GM18951 (cell line): Measurements from ENCODE around the gene NCOA1.

Experiments used
- POLR2A ChIP-seq: IDR thresholded peaks from 4 replicates; pipeline ENCODE4 v1.6.1; 2011; ENCODE audit warnings: mild to moderate bottlenecking; ENCODE audit not compliant: insufficient read length, insufficient read depth; ENCODE audit errors: extremely low read depth
- in situ Hi-C: fragments of 300-500 bp; cut with MboI; formaldehyde crosslinking; loops from one replicate; pipeline ENCODE4 v1.12.0; 2022; ENCODE audit warnings: low sequenced_read_pairs, mixed read lengths, inconsistent platforms; ENCODE audit not compliant: unreplicated experiment

NCOA1 gene

GRCh38 chr2:24485197-24485596 is 5.9 kb upstream of the NCOA1 start:
- in situ Hi-C loops: no loop called here
- TF ChIP-seq POLR2A: no peak

GRCh38 chr2:24486636-24487205 is 4.3 kb upstream of the NCOA1 start:
- in situ Hi-C loops: no loop called here
- TF ChIP-seq POLR2A: no peak

DNA sequence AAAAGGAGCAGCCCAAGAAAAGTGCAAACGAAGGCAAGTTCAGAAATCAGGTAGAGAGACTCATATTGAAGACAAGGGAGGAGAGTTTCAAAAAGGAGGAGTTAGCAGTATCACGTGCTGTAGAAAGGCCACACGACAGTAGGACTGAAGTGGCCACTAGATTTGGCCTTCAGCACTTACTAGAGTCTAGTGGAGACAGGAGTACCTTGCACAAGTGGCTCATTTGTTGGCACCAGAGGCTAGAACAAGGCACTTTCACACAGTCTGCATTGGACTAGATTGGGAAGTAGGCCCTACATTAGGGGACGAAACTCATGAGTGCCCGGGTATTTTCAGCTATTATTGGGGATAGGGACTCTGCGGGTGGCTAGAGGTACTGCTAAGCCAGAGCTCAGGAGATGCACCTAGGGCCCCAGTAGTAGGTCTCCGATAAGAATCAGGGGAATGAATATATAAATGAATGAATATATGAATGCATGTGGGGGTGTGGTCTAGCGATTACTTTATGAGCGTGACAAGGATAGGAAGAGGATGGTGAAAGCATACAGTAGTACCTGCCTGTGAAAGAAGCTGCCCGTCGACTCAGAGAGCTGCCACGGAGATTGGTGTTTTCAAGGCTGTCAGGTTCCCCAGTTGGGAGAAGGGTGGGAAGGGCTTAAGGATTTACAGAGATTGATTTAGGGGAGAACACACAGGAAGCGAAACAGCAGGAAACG is 1.4 kb upstream of the NCOA1 start:
- TF ChIP-seq POLR2A: no peak
- in situ Hi-C loops: no loop called here

DNA sequence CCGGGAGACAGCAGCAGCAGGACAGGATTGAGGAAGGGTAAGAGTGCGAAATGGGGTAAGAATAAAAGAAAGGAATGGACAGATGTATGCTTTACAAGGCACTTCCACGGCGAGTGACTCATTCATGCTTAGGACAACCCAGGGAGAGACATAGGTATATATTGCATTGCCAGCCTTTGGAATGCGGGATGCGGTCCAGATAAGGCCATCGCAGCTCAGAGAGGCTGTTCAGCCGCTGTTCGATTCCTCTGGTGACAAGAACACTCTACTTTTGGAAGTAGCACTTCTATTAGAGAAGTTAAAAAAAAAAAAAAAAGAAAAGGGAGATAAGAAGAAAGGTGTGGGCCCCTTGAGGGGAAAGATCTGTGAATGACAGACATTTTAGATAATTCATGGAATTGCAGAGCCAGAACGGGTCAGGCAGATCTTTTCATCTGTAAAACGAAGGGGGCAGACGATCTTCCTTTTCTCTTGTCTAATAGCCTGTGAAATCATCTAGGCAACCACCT is 819 bp upstream of the NCOA1 start:
- TF ChIP-seq POLR2A: no peak
- in situ Hi-C loops: no loop called here

GRCh38 chr2:24491542-24492420 is 727 bp downstream of the NCOA1 start:
- in situ Hi-C loops: no loop called here

DNA sequence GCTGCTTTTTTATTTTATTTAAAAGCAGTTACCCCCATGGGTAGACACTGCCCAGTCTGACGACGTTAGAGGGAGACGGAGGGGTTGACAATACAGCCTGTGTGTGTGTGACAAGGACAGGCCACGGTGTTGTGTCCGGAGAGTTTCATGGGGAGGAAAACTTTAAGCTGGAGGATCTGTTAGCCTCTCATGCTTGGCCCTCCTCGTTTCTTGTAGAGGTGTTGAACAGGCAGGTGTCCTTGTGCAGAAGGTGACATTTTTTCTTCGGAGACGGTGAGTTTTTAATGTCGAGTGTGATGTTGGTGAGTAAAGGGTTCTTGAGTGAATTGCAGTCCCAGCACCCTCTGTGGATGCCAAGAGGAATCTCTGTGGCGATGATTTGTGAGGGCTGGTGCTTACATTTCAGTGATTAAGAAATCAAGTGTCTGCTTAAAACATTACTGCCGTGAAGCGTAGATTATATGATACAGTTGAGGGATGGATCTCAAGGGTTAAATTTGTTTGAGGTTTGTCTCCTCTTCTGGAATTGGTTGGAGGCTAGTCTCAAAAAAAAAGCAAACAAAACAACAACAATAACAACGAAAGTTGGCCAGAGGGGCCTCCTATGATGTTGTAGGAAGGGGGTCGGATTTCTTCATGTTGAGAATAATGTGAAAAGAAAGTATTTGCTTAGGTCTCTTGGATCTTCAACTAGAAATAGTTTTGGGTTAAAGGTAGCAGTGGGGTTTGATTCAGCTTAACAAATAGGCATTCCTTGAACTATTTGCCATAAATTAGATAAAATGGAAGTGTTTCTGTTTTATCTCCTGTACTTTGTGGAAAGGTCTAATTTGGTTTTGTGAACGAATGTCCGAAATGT is 1.6 kb downstream of the NCOA1 start:
- TF ChIP-seq POLR2A: no peak
- in situ Hi-C loops: no loop called here

More at GRCh38 chr2:24491542-24492420, 727 bp downstream of the NCOA1 start:
- TF ChIP-seq POLR2A: no peak

DNA sequence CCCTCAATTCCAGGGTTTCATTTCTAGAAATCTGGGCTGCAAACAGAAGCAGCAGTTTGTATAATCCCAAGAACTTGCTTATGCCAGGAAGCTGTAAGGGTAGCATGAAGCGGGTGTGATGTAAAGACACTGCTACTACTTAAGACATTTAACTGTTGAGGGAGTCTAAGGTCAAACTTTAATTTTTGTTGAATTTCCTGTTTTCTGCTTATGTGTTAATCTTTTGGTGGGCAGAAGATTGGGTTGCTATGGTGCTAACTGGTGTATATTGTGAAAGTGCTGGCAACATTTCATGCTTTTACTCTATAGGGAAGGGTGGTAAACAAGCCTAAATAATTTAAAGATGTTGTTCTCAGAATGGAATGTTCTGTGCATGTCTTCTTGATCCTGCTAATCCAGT is 2.7 kb downstream of the NCOA1 start:
- no peak for TF ChIP-seq POLR2A
- in situ Hi-C loops: no loop called here

DNA sequence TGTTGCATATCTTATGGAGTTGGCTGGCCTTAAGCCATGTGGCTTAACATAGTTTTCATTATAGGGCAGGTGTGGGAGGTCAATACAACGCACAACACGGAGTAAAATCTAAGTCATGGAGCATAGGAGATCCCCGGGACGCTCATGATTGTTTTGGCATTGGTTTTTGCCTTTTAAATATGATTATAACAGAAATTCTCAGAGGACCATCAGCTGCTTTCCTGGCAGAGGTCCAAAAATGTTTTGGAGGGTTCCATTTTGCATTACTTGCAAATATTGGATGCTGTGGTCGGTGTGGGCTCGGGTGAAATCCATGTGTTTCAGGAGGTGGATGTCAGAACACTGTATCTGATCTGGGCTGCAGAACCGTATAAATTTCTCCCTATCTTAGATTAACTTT is 3.4 kb downstream of the NCOA1 start:
- in situ Hi-C loops: no loop called here

GRCh38 chr2:24495451-24495850 is 4.4 kb downstream of the NCOA1 start:
- TF ChIP-seq POLR2A: no peak

More for the DNA sequence above, 3.4 kb downstream of the NCOA1 start:
- no peak for TF ChIP-seq POLR2A

GRCh38 chr2:24496959-24497358 is 5.9 kb downstream of the NCOA1 start:
- TF ChIP-seq POLR2A: no peak
- in situ Hi-C loops: no loop called here

More at GRCh38 chr2:24495451-24495850, 4.4 kb downstream of the NCOA1 start:
- in situ Hi-C loops: no loop called here

DNA sequence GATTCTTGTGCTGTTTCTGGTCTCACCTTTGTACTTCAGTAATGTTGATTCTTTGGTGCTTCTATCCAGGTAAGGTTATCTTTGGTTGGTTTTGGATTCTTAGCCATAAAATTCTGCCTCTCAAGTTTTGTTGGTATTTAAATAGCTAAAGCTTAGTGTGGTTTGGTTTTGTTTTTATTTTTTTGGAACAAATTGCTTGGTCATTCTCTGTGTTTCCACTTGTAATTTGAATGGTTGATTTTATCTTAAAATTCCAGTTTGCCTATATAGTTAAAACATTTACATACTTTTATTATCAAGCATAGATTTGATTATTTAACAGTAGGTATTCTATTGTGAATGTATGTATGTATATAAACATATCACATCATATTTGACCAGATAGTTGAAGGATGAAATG is 6.6 kb downstream of the NCOA1 start:
- in situ Hi-C loops: no loop called here
- no peak for TF ChIP-seq POLR2A

GRCh38 chr2:24498121-24498520 is 7.1 kb downstream of the NCOA1 start:
- no peak for TF ChIP-seq POLR2A

More at GRCh38 chr2:24498121-24498520, 7.1 kb downstream of the NCOA1 start:
- in situ Hi-C loops: no loop called here
